Mesendoderm (in vitro differentiated cells): ENCODE data around the gene PROSER3.
"Not testable (repeated sequence)": the region's sequence is repeated elsewhere in the genome, so short reads cannot be mapped to it uniquely, and the experiment has no call there.

Experiments
- DNase-seq: peaks from one replicate; pipeline ENCODE4 v3.0.0; 2013
- H2AK5ac ChIP-seq: 2 replicates; pipeline ENCODE4 v1.6.1; 2013; ENCODE audit warnings: low read length, inconsistent platforms
- H2BK120ac ChIP-seq: 2 replicates; pipeline ENCODE4 v1.6.1; 2013; ENCODE audit warnings: low read depth, mild to moderate bottlenecking, low read length, moderate library complexity, mixed read lengths
- H2BK15ac ChIP-seq: replicated peaks from 2 replicates; pipeline ENCODE4 v1.6.1; 2013; ENCODE audit warnings: low read depth, mild to moderate bottlenecking, moderate library complexity
- H2BK5ac ChIP-seq: 2 replicates; pipeline ENCODE4 v1.6.1; 2013; ENCODE audit warnings: low read length, inconsistent platforms
- H3K18ac ChIP-seq: 2 replicates; pipeline ENCODE4 v1.6.1; 2013; ENCODE audit warnings: mild to moderate bottlenecking, low read length, mixed read lengths
- H3K23ac ChIP-seq: one replicate; pipeline ENCODE4 v1.6.1; 2013; ENCODE audit warnings: low read length
- H3K27ac ChIP-seq: 2 replicates; pipeline ENCODE4 v1.5.1; 2013; ENCODE audit warnings: low read depth, mild to moderate bottlenecking, inconsistent platforms, low read length, moderate library complexity
- H3K27me3 ChIP-seq: 2 replicates; pipeline ENCODE4 v1.6.1; 2013; ENCODE audit warnings: low read length, control low read depth, mild to moderate bottlenecking, inconsistent platforms; ENCODE audit not compliant: insufficient read depth, poor library complexity
- H3K36me3 ChIP-seq: 2 replicates; pipeline ENCODE4 v1.6.1; 2013; ENCODE audit warnings: low read length, inconsistent platforms; ENCODE audit not compliant: control insufficient read depth, insufficient read depth
- H3K4ac ChIP-seq: one replicate; pipeline ENCODE4 v1.6.1; 2013; ENCODE audit warnings: low read depth, mild to moderate bottlenecking, low read length, moderate library complexity
- H3K4me1 ChIP-seq: 2 replicates; pipeline ENCODE4 v1.6.1; 2013; ENCODE audit warnings: low read depth, low read length, inconsistent platforms; ENCODE audit not compliant: control insufficient read depth
- H3K4me2 ChIP-seq: 2 replicates; pipeline ENCODE4 v1.6.1; 2013; ENCODE audit warnings: low read length
- H3K4me3 ChIP-seq: 2 replicates; pipeline ENCODE4 v1.5.1; 2013; ENCODE audit warnings: mild to moderate bottlenecking, low read length
- H3K56ac ChIP-seq: one replicate; pipeline ENCODE4 v1.6.1; 2013; ENCODE audit warnings: low read length
- H3K79me1 ChIP-seq: 2 replicates; pipeline ENCODE4 v1.6.1; 2013; ENCODE audit warnings: low read length, inconsistent platforms
- H3K79me2 ChIP-seq: 2 replicates; pipeline ENCODE4 v1.6.1; 2013; ENCODE audit warnings: mild to moderate bottlenecking, low read length; ENCODE audit not compliant: control insufficient read depth, insufficient read depth
- H3K9ac ChIP-seq: 2 replicates; pipeline ENCODE4 v1.6.1; 2013; ENCODE audit warnings: low read length, inconsistent platforms
- H4K5ac ChIP-seq: one replicate; pipeline ENCODE4 v1.6.1; 2013; ENCODE audit warnings: low read length
- H4K8ac ChIP-seq: one replicate; pipeline ENCODE4 v1.6.1; 2013; ENCODE audit warnings: low read depth, mild to moderate bottlenecking, control low read depth, low read length, moderate library complexity
- WGBS: extraction: QIAGEN DNeasy Blood & Tissue Kit; methylation state at CpG from one replicate; pipeline ENCODE4 v1.1.7; 2013; ENCODE audit warnings: low lambda C conversion rate, missing lambda C conversion rate; ENCODE audit not compliant: insufficient coverage; ENCODE audit errors: extremely low coverage; 5-methylcytosine and 5-hydroxymethylcytosine counted together

Gene PROSER3

DNA sequence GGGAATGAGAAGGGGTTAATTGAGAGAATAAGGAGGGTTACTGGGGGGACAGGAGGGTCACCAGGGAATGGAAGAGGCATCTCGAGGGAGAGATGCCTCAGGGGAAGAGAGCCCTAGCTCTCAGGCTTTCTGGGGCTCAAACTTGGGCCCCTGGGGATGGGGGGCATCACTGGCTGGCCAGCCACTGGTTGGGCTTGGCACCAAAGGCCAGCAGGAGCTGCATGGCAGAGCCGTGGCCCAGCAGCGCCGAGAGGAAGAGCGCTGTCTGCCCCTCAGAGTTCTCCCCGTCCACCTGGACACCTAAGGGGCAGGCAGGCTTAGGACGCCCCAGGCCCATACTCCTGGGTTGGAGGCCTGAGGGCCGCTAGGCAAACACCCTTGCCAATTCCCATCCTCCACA, 34.9 kb downstream of the PROSER3 start:
- no CpG with 5 or more reads among the region's 8 CpGs for WGBS
- DNase-seq: no peak
- Histone ChIP-seq H3K23ac (no peak overlapping the region), H2BK5ac (no peak overlapping the region), H3K9ac (no peak overlapping the region), H3K56ac (no peak overlapping the region), H3K36me3 (no peaks in the 10 kb centered on the region), H3K4me2 (no peak overlapping the region), H2AK5ac (no peak overlapping the region), H3K4ac (no peak overlapping the region), H3K79me1 (no peaks in the 10 kb centered on the region), H4K5ac (no peak overlapping the region), H4K8ac (no peak overlapping the region), H2BK15ac (no peak overlapping the region), H3K27ac (no peak overlapping the region), H3K4me1 (peaks cover 2% of the 10 kb centered on the region), H3K27me3 (peaks cover 7% of the 10 kb centered on the region), H3K79me2 (no peaks in the 10 kb centered on the region), H2BK120ac (no peak overlapping the region), H3K4me3 (no peak overlapping the region), H3K18ac (no peak overlapping the region)

DNA sequence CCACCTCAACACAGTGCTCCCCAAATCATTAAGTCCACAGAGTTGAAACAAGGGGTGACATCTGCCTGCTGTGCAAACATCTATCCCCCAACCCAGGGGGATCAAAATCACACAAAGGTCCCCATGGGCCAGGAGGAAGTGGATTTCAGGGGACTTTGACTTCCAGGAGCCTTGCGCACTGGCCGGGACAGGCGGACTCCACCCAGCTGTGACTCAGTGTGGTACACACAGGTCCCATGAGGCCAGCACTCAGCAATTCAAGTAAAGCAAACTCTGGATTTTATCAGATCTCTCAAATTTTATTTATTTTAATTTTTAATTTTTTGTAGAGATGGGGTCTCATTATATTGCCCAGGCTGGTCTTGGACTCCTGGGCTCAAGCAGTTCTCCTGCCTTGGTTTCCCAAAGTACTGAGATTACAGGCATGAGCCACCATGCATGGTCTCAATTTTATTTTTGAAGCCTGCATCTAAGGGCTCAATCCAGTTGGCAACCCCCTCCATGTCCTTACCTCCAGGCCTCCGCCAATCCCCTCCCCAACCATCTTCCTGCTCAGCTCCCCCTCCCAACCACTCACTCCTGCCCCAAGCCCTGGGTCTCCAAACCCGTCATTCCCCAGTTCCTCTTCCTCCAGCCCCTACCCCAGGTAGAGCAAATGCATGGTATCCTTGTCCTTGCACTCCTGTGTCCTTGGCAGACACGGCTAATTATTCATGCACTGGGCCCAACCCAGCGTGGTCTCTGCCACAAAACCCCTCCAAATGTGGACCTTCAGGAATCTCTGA, 35.6 kb downstream of the PROSER3 start:
- Histone ChIP-seq H4K5ac (no peak overlapping the region), H3K79me1 (no peaks in the 10 kb centered on the region), H3K79me2 (no peaks in the 10 kb centered on the region), H4K8ac (no peak overlapping the region), H3K56ac (no peak overlapping the region), H2BK5ac (no peak overlapping the region), H3K9ac (no peak overlapping the region), H3K4me3 (no peak overlapping the region), H3K4me2 (no peak overlapping the region), H3K18ac (no peak overlapping the region), H3K27me3 (peaks cover 7% of the 10 kb centered on the region), H2BK120ac (no peak overlapping the region), H3K27ac (no peak overlapping the region), H3K36me3 (no peaks in the 10 kb centered on the region), H3K4ac (no peak overlapping the region), H3K4me1 (peaks cover 2% of the 10 kb centered on the region), H2AK5ac (no peak overlapping the region), H2BK15ac (no peak overlapping the region), H3K23ac (no peak overlapping the region)
- no peak for DNase-seq
- WGBS: no CpG with 5 or more reads among the region's 7 CpGs

DNA sequence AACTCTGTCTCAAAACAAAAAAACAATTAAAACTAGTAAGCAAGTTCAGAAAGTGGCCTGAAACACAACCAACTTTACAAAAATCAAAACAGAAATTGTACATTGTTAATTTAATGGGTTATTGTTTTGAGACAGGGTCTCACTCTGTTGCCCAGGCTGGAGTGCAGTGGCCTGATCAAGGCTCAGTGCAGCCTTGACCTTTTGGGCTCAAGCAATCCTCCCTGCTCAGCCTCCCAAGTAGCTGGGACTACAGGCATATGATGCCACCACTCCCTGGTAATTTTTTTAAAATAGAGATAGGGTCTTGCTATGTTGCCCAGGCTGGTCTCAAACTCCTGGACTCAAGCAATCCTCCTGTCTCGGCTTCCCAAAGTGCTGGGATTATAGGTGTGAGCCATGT, 37.6 kb downstream of the PROSER3 start:
- H3K79me2 ChIP-seq, H3K9ac ChIP-seq, H4K8ac ChIP-seq, H3K4me2 ChIP-seq, H3K36me3 ChIP-seq, H2BK15ac ChIP-seq, DNase-seq, H3K27ac ChIP-seq, H3K4me1 ChIP-seq, H3K4me3 ChIP-seq, H3K4ac ChIP-seq, H3K56ac ChIP-seq, H2AK5ac ChIP-seq, H3K23ac ChIP-seq, H2BK5ac ChIP-seq, H2BK120ac ChIP-seq, H4K5ac ChIP-seq, H3K27me3 ChIP-seq, H3K79me1 ChIP-seq, H3K18ac ChIP-seq: not testable (repeated sequence)
- no CpG with 5 or more reads among the region's 1 CpG for WGBS

DNA sequence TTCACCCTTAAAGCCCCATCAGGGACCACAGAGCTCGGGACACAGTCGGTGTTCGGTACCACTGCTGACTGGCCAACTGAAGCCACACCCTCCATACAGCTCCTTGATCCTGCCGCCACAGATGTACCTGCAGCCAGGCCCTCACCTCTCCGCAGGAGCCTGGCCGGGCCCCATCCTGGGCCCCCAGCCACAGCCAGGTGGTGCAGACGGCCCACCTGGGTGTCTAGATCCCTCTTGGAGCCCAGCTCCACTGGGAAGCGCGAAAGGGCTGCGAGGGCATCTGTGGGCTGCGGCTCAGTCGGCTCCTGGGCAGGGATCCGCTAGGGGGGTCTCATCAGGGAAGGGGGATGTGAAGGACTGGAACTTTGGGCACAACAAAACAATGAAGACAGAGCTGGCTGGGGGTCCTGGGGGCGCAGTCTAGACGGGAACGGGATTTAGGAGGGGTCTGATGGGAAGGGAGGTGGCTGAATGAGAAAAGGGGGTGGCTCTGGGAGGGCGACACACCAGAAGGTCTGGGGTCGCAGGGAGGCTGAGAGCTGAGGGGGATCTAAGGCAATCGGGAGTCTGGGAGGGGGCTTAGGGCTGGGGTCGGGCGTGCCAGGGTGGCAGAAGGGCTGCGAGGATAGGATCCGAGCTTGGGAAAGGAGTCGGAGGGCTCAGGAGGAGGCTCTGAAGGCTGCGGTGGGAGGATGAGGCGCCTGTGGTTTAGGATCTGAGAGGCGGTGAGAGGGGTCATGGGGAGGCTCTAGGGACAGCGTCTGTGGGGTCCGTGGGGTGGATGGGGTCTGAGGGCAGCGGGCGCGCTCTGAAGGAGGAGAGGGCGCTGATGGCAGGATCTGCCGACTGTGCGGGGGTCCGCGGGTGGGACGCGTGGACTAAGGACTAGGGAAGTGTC, 38.9 kb downstream of the PROSER3 start:
- Histone ChIP-seq H4K8ac (no peak overlapping the region), H3K23ac (no peak overlapping the region), H3K4me2 (peak overlapping the region; percentile 18), H3K56ac (peak overlapping the region; percentile 84), H3K4ac (no peak overlapping the region), H3K79me1 (no peaks in the 10 kb centered on the region), H2BK5ac (no peak overlapping the region), H4K5ac (no peak overlapping the region), H3K27ac (no peak overlapping the region), H3K79me2 (no peaks in the 10 kb centered on the region), H2BK15ac (no peak overlapping the region), H3K9ac (peak overlapping the region; percentile 38), H2BK120ac (no peak overlapping the region), H3K18ac (no peak overlapping the region), H3K4me3 (no peak overlapping the region), H2AK5ac (no peak overlapping the region), H3K4me1 (peaks cover 2% of the 10 kb centered on the region), H3K36me3 (no peaks in the 10 kb centered on the region), H3K27me3 (peaks cover 7% of the 10 kb centered on the region)
- WGBS: no CpG with 5 or more reads among the region's 39 CpGs
- no peak for DNase-seq

DNA sequence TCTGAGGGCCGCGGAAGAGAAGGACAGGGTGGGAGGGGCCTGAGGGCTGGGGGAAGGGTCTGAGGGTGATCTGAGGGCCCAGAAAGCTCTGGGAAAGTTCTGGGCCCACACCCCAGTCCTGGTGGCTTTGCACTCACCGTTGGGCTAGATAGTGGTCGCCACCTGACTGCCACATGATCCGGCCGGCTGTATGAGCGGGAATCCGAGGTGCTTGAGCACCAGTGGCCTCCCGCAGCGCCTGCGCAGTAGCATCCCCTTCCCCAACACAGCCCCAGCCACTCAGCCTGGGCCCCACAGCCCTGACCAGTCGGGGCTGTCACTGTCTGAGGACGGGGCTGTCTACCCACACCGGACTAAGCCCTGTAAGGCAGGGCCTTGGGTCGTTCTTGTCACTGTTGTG, 39.7 kb downstream of the PROSER3 start:
- H2BK5ac ChIP-seq: no peak overlapping the region
- no peaks in the 10 kb centered on the region for H3K36me3 ChIP-seq
- no peak overlapping the region for H2AK5ac ChIP-seq
- no peak overlapping the region for H2BK120ac ChIP-seq
- H3K4me1 ChIP-seq: peaks cover 2% of the 10 kb centered on the region
- H3K23ac ChIP-seq: no peak overlapping the region
- peak overlapping the region; percentile 84 for H3K56ac ChIP-seq
- no peak overlapping the region for H3K4me2 ChIP-seq
- peaks cover 7% of the 10 kb centered on the region for H3K27me3 ChIP-seq
- H3K18ac ChIP-seq: no peak overlapping the region
- H3K9ac ChIP-seq: peak overlapping the region; percentile 51
- no peak overlapping the region for H3K4ac ChIP-seq
- no peak overlapping the region for H4K8ac ChIP-seq
- H3K4me3 ChIP-seq: no peak overlapping the region
- no peaks in the 10 kb centered on the region for H3K79me1 ChIP-seq
- H3K79me2 ChIP-seq: no peaks in the 10 kb centered on the region
- peak; percentile 55 for DNase-seq
- no CpG with 5 or more reads among the region's 15 CpGs for WGBS
- no peak overlapping the region for H3K27ac ChIP-seq
- no peak overlapping the region for H2BK15ac ChIP-seq
- no peak overlapping the region for H4K5ac ChIP-seq
